NCI-H524 (cell line): ENCODE measurements around the gene RPL36A.

Source experiments
- DNase-seq, 2 experiments: peaks; one replicate each; lab custom pipeline; 2025; lab: John Stamatoyannopoulos, UW

RPL36A gene

GRCh38 chrX:101442085-101442484 lies 51.3 kb downstream of the RPL36A start:
- DNase-seq = no peak
